Raji (cell line): Measurements from ENCODE around the gene PHLDB2.

Experiments
- POLR2A ChIP-seq: IDR thresholded peaks from 2 replicates; pipeline ENCODE4 v1.6.1; 2011; ENCODE audit warnings: low read depth, low read length, control low read depth; ENCODE audit not compliant: insufficient read depth

PHLDB2 gene

DNA sequence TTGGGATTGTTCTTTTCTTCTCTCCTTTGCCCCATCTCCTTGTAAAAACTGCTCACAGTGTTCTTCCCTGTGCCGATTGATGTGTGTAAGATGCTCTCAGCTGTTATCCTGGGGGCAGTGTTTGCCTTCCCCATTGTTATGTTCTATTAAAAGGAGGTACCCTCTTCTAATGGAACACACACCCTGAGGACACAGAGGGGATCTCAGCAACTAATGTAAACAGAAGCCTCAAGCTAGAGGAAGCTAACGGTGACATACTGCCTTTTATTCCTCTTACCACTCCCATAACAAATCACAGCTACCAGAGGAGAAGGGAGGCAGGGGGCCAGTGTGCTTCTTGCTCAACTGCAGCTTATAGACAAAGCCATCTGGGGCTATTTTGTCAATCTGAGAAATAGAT lies 141.9 kb downstream of the PHLDB2 start:
- TF ChIP-seq POLR2A = no peak

- TF ChIP-seq POLR2A = no peak
These were observed 142.5 kb downstream of the PHLDB2 start for GRCh38 chr3:112001526-112001925.

DNA sequence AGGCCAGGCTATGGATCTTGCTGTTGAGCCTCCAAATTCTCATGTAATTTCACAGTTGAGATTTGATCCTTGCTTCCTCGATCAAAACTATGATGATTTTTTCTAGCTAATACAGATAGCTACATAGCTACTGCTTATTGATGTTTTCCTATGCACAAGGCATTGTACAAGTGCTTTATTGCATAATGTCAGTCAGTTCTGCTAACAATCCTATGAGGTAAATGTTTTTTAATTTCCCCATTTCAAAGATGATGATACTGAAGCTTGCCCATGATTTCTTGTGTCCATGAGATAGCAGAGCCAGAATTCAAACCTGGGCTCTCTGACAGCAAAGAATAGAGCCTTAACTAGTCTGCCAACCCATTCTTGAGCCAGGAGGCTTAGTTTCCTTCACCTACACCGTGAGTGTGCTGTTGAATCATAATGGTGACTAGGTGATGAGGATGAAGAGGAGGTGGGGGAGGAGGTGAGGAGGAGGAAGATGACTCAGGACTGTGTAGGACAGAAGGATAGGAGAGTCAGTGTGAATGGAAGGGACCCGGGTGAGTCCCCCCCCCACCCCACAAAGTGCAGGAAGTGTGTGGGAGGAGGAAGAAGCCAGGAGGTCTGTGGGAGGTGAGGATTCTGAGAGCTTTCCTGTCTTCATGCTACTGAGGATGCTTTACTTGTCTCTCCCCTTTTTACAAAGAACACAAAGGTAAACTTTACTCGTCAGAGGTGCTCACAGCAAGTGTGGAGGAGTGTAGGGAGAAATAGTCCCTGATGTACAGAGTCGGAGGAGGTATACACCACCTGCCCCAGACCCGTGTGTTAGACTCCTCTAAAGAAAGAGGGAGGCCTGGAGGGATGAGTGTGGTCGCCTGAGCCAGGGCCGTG lies 143.3 kb downstream of the PHLDB2 start:
- TF ChIP-seq POLR2A = no peak

- no peak for TF ChIP-seq POLR2A
These were observed 144.4 kb downstream of the PHLDB2 start for GRCh38 chr3:112003321-112004080.

DNA sequence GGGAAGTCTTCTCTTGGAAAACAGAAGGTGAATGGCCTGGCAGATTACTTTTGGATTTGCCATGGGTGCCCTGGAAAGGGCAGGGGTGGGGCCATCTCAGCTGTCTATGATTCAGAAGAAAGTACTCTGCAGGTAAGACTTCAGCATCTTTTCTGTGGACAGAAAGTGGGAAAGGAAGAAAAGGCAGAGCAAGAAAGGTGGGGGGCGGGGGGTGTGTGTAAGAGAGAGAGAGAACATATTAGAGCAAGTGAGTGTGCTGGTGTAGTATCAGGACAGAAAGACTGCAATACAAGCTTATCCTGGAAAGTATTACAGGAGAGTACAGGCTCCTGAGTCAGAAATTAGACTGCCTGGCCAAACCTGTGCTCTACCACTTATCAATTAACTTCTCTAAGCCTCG lies 145.1 kb downstream of the PHLDB2 start:
- TF ChIP-seq POLR2A = no peak

DNA sequence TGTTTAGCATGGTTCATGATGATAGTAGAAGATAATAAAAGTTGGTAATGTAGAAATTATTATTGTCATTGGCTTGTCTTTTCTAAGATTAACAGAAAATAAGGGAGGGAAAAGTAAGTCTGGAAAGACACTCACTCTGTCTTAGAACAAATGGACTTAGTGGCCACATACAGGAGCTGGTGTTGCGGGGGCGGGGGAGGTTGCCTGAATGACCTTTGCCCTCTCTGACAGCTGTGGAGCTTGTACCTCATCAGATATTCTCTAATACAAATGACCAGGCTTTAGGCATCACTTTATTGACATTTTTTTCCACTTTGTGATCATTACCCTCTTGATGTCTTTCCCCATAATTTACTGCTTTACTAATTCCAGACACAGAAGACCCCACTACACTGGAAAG lies 145.6 kb downstream of the PHLDB2 start:
- TF ChIP-seq POLR2A = no peak

DNA sequence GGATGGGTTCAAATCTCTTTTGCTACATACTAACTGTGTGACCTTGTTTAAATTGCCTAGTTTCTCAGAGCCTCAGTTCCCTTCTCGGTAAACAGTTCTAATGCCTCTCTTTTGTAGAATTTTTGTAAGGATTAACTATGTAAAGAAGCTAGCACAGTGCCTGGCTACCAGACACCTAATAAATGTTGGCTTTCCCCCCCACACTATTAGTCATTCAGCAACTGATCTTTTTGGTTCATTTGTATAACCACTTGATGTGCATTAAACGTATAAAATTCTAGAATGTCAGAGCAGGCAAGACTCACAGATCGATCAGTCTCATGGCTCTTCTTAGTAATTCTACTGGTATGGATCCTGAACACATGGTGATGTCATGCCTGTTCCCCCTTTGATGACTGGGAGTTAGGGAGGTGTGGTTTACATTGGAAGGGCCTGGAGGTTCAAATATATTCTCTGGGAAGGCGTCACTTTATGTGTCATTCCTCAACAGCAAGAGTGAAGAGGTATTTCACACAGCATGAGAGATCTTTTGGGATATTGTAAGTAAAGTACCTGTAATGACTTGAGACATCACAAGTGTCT lies 146.1 kb downstream of the PHLDB2 start:
- no peak for TF ChIP-seq POLR2A

- TF ChIP-seq POLR2A = no peak
These were observed 148.6 kb downstream of the PHLDB2 start for GRCh38 chr3:112007633-112008032.

- no peak for TF ChIP-seq POLR2A
These were observed 150.6 kb downstream of the PHLDB2 start for GRCh38 chr3:112009670-112010069.

DNA sequence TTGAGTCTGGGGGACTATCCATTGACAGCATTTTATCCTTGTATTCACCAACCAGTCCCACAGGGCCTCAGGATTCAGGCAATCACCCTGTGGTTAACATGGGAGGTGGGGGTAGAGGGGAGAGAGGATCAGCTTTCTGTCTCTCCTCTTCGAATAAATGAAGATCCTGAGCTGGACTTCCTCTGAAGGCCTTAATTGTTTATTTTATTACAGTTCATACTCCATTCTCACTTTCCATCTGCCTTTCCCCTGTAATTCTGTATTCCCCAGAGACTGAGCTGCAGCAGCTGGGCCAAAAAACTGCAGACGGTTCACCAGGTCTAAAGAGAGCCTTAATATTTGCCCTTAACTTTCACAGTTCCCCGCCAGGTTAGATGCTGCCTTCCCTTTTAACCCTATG lies 151.6 kb downstream of the PHLDB2 start:
- no peak for TF ChIP-seq POLR2A

DNA sequence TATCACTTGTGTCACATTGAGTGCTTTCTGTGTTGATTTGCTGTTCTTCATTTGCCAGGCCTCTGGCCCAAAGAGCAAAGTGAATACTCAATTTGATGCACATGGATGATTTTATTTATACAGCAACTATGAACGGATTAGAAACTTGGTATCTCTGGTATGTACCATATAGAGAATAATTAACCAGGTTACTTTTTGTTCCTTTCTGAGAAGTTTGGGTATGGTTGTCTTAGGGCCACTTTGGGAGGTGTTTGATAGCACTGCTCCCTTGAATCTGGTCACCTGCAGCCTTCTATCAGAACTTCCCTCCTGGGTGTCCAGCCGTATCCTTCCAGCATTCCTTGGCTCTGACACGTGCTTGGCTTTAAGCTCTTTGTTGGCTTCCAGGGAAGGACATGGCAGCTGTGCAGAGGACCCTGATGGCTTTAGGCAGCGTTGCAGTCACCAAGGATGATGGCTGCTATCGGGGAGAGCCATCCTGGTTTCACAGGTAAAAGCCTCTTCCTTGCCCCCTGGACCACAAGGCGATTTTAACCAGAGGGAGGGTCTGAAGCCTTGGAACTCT lies 152.4 kb downstream of the PHLDB2 start:
- TF ChIP-seq POLR2A = no peak

GRCh38 chr3:112012205-112012992 lies 153.3 kb downstream of the PHLDB2 start:
- TF ChIP-seq POLR2A = no peak

- no peak for TF ChIP-seq POLR2A
These were observed 154.2 kb downstream of the PHLDB2 start for GRCh38 chr3:112013058-112013783.

DNA sequence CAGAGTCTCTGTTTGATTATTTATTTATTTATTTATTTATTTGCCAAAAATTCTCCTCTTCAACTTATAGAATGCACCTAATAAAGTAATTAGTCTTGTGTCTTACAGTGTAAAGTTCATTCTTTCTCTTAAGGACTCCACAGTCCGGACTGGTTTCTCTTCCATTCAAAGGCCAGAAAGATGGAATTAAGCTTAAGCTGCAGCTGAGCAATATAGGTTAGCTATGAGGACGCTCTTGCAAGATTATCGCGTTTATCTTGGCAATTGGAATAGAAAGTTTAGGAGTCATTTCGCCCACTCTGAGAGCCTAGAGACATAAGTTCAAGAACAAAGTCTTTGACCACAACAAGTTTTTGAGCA lies 154.7 kb downstream of the PHLDB2 start:
- TF ChIP-seq POLR2A = no peak
